ENCODE data around the gene SCYL1.
"Not testable (repeated sequence)": the region's sequence is repeated elsewhere in the genome, so short reads cannot be mapped to it uniquely, and the experiment has no call there.

Gene SCYL1

DNA sequence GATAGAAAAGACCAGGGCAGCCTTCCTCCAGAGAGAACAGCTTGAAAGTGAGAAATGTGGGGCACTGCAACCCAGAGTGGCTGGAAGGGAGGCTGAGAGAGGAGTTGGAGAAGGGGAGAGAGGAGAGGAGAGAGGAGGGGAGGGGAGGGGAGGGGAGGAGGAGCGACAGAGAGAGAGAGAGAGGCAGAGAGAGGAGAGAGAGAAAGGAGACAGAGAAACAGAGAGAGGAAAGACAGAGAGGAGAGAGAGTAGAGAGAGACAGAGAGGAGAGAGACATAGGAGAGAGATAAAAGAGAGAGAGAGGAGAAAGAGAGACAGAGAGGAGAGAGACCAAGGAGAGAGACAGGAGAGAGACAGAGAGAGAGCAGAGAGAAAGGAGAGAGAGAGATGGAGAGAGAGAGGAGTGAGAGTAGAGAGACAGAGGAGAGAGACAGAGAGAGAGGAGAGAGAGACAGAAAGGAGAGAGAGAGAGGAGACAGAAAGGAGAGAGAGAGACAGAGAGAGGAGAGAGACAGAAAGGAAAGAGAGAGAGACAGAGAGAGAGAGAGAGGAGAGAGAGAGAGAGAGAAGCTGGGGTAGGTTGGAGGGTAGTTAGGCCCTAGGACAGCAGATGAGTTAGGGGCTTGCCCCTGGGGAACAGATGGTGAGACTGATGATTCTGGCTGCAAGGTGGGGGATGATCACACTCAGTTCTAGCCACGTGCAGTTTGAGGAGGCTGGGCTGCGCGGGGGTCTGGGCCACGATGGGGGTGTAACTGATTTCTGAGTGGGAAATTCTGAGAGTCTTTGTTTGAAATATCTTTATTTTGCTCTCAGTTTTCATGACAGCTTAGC, 8.5 kb upstream of the SCYL1 start:
- DNase-seq (ENCODE audit: low read depth): no peak
- H3K4me3 ChIP-seq (ENCODE audit: low read length): no peak overlapping the region
- TF ChIP-seq CTCF (IDR thresholded peaks at IDR 0.05; ENCODE audit: insufficient read depth, low read depth, low read length, missing control alignments): no peak

DNA sequence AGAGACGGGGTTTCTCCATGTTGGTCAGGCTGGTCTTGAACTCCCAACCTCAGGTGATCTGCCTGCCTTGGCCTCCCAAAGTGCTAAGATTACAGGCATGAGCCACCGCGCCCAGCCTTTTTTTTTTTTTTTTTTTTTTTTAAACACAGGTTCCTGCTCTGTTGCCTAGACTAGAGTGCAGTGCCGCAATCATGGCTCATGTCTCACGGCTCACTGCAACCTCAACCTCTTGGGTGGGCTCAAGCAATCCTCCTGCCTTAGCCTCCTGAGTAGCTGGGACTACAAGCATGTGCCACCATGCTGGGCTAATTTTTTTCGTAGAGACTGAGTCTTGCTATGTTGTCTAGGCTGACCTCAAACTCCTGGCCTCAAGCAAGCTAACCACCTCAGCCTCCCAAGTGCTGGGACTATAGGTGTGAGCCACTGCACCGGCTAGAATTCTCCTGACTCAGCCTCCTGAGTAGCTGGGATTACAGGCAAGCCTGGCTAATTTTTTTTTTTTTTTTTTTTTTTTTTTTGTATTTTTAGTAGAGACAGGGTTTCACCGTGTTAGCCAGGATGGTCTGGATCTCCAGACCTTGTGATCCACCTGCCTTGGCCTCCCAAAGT, 5.8 kb upstream of the SCYL1 start:
- H3K4me3 ChIP-seq (ENCODE audit: low read length); DNase-seq (ENCODE audit: low read depth): not testable (repeated sequence)

- H3K4me3 ChIP-seq (ENCODE audit: low read length); DNase-seq (ENCODE audit: low read depth): not testable (repeated sequence)
Observed at GRCh38 chr11:65521777-65522521, 2.9 kb upstream of the SCYL1 start.

- not testable (repeated sequence) for H3K4me3 ChIP-seq (ENCODE audit: low read length); DNase-seq (ENCODE audit: low read depth)
Observed at GRCh38 chr11:65522718-65523630, 1.9 kb upstream of the SCYL1 start.

GRCh38 chr11:65523631-65523968, 1.3 kb upstream of the SCYL1 start:
- H3K4me3 ChIP-seq (ENCODE audit: low read length); DNase-seq (ENCODE audit: low read depth): not testable (repeated sequence)

- no peak for DNase-seq (ENCODE audit: low read depth)
- no peak for TF ChIP-seq CTCF (IDR thresholded peaks at IDR 0.05; ENCODE audit: insufficient read depth, low read depth, low read length, missing control alignments)
- no peak overlapping the region for H3K4me3 ChIP-seq (ENCODE audit: low read length)
Observed at GRCh38 chr11:65524014-65524740, 706 bp upstream of the SCYL1 start.

DNA sequence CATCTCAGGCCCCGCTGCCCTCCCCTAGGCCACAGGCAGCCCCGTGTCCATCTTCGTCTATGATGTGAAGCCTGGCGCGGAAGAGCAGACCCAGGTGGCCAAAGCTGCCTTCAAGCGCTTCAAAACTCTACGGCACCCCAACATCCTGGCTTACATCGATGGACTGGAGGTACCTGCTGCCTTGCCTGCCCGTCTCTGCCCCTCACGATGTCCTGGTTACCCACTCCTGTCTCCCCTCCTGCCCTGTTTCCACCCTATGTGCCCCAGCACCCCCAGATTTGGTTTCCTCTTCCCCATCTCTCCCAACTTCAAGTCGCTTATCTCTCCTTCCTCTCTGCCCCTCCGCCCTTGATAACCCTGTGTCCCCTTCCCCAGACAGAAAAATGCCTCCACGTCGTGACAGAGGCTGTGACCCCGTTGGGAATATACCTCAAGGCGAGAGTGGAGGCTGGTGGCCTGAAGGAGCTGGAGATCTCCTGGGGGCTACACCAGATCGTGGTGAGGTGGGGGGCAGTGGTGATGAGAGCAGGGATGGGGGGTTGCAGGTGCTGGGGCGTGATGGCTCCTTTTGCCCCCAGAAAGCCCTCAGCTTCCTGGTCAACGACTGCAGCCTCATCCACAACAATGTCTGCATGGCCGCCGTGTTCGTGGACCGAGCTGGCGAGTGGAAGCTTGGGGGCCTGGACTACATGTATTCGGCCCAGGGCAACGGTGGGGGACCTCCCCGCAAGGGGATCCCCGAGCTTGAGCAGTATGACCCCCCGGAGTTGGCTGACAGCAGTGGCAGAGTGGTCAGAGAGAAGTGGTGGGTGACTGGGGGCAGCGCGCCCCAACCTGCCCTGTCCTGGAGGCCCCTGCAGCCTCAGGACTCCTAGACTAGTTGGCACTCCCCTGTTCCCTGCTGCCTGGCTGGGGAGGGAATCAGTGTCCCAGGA, 930 bp downstream of the SCYL1 start:
- DNase-seq (ENCODE audit: low read depth): no peak
- H3K4me3 ChIP-seq (ENCODE audit: low read length): peak overlapping the region; percentile 77

More for the DNA sequence above, 930 bp downstream of the SCYL1 start:
- no peak for TF ChIP-seq CTCF (IDR thresholded peaks at IDR 0.05; ENCODE audit: insufficient read depth, low read depth, low read length, missing control alignments)
